A549 (cell line): ENCODE measurements around the gene DCHS2. TPM values are rescaled to one million over a fixed set of nuclear protein-coding genes. Genes with fewer than 3 reads are reported as not detected.

Experiments used
- ATAC-seq, 2 experiments: fragments of 200-7000 bp in 1 of 2; fragments of >200 bp in 1 of 2; cut with Nextera tagmentation in 1 of 2; cut with Tn5 transposase in 1 of 2; 3 replicates each; pipeline versions ENCODE4 v1.8.0 to v1.9.1; 2018 to 2020; ENCODE audit warnings: mild to moderate bottlenecking in 1 of 2, moderate library complexity in 1 of 2
- CTCF ChIA-PET: fragments of 300-600 bp; sonication (Branson Sonifier 250); formaldehyde crosslinking; extraction: SDS; loops from one replicate; lab custom pipeline; 2021; ENCODE audit warnings: antibody characterized with exemption, inconsistent platforms; lab: Yijun Ruan, JAX
- POLR2A ChIA-PET: fragments of 350-600 bp; formaldehyde crosslinking; extraction: SDS; loops from one replicate; lab custom pipeline; 2021; ENCODE audit warnings: antibody characterized with exemption, inconsistent platforms; lab: Yijun Ruan, JAX
- DNase-seq, 2 experiments: peaks; one replicate each; pipeline versions ENCODE4 v3.0.0 to v3.0.0-alpha.2; 2011 to 2016; ENCODE audit warnings: low read depth in 1 of 2, low spot score in 1 of 2
- FAIRE-seq: peaks from 2 replicates; lab custom pipeline; 2011; peaks lifted over from hg19 to GRCh38; lab: Jason Lieb, UNC
- H3K27ac ChIP-seq, 2 experiments: fragments of >200 bp; sonication (Bioruptor Twin); formaldehyde crosslinking; 3 replicates each; pipeline ENCODE4 v1.5.1; 2016 to 2017
- H3K4me1 ChIP-seq: fragments of >200 bp; sonication (Bioruptor Twin); formaldehyde crosslinking; 3 replicates; pipeline ENCODE4 v1.6.1; 2016
- H3K4me2 ChIP-seq: fragments of >200 bp; sonication (Bioruptor Twin); formaldehyde crosslinking; 3 replicates; pipeline ENCODE4 v1.6.1; 2016
- H3K4me3 ChIP-seq: fragments of >200 bp; sonication (Bioruptor Twin); formaldehyde crosslinking; 3 replicates; pipeline ENCODE4 v1.5.1; 2016
- H3K9me3 ChIP-seq: fragments of >200 bp; sonication (Bioruptor Twin); formaldehyde crosslinking; 3 replicates; pipeline ENCODE4 v1.6.1; 2016
- CEBPB ChIP-seq, 2 experiments: fragments of >200 bp in 1 of 2; sonication (Bioruptor Twin) in 1 of 2; formaldehyde crosslinking in 1 of 2; IDR thresholded peaks; 2 replicates each; pipeline ENCODE4 v1.6.1; 2012 to 2016
- EHF ChIP-seq: fragments of 250-450 bp; sonication (Bioruptor Pico); IDR thresholded peaks from 2 replicates; pipeline ENCODE4 v1.5.0; 2020; ENCODE audit warnings: mild to moderate bottlenecking
- FOXS1 ChIP-seq: fragments of 250-450 bp; sonication (Bioruptor Pico); IDR thresholded peaks from 2 replicates; pipeline ENCODE4 v1.5.0; 2020; ENCODE audit warnings: mild to moderate bottlenecking, moderate library complexity
- GATA3 ChIP-seq: IDR thresholded peaks from 2 replicates; pipeline ENCODE4 v1.6.1; 2012; ENCODE audit warnings: borderline replicate concordance
- HDAC2 ChIP-seq: fragments of 200-600 bp; sonication (generic); IDR thresholded peaks from 2 replicates; pipeline ENCODE4 v1.6.1; 2016
- HEYL ChIP-seq: fragments of 250-450 bp; sonication (Bioruptor Pico); IDR thresholded peaks from 2 replicates; pipeline ENCODE4 v1.8.0; 2021; ENCODE audit warnings: mild to moderate bottlenecking, moderate library complexity
- HOXB5 ChIP-seq: fragments of 250-450 bp; sonication (Bioruptor Pico); IDR thresholded peaks from 2 replicates; pipeline ENCODE4 v1.5.0; 2020; ENCODE audit warnings: mild to moderate bottlenecking, moderate library complexity
- JUN ChIP-seq, 2 experiments: fragments of >200 bp; sonication (Bioruptor Twin); formaldehyde crosslinking; IDR thresholded peaks; 2 replicates in 1 of 2; 3 replicates in 1 of 2; pipeline ENCODE4 v1.6.1; 2016 to 2017
- KDM1A ChIP-seq: fragments of 200-600 bp; sonication (generic); IDR thresholded peaks from 2 replicates; pipeline ENCODE4 v1.6.1; 2016; ENCODE audit warnings: low read depth, mild to moderate bottlenecking
- KDM5A ChIP-seq: fragments of 200-600 bp; sonication (generic); IDR thresholded peaks from 2 replicates; pipeline ENCODE4 v1.6.1; 2016; ENCODE audit warnings: antibody characterized with exemption, mild to moderate bottlenecking
- MAFK ChIP-seq: fragments of 450-650 bp; IDR thresholded peaks from 2 replicates; pipeline ENCODE4 v1.6.1; 2014; ENCODE audit not compliant: partially characterized antibody
- MAZ ChIP-seq: fragments of 150-350 bp; IDR thresholded peaks from 2 replicates; pipeline ENCODE4 v1.6.1; 2014; ENCODE audit warnings: antibody characterized with exemption, low read depth, low read length, borderline replicate concordance
- NFE2L2 ChIP-seq: fragments of 150-350 bp; conservative IDR thresholded peaks from 2 replicates; pipeline ENCODE4 v1.6.1; 2014; ENCODE audit warnings: low read length
- NPAS2 ChIP-seq: fragments of 250-450 bp; sonication (Bioruptor Pico); IDR thresholded peaks from 2 replicates; pipeline ENCODE4 v1.8.0; 2022; ENCODE audit warnings: mild to moderate bottlenecking, moderate library complexity, borderline replicate concordance
- POLR2A ChIP-seq: IDR thresholded peaks from 2 replicates; pipeline ENCODE4 v1.6.1; 2012; ENCODE audit warnings: mild to moderate bottlenecking, low read length
- POLR2AphosphoS2 ChIP-seq: conservative IDR thresholded peaks from 2 replicates; pipeline ENCODE4 v1.6.1; 2012; ENCODE audit warnings: low read length, improper control_type of control experiment, inconsistent platforms
- RAD21 ChIP-seq, 2 experiments: fragments of >200 bp in 1 of 2; sonication (Bioruptor Twin) in 1 of 2; formaldehyde crosslinking in 1 of 2; IDR thresholded peaks in 1 of 2; conservative IDR thresholded peaks in 1 of 2; 2 replicates in 1 of 2; 3 replicates in 1 of 2; pipeline ENCODE4 v1.6.1; 2012 to 2018; ENCODE audit warnings: inconsistent platforms in 1 of 2
- TFCP2L1 ChIP-seq: fragments of 250-450 bp; sonication (Bioruptor Pico); IDR thresholded peaks from 2 replicates; pipeline ENCODE4 v1.5.0; 2021; ENCODE audit warnings: mild to moderate bottlenecking
- ZFP36 ChIP-seq: fragments of 450-650 bp; IDR thresholded peaks from 2 replicates; pipeline ENCODE4 v1.6.1; 2014; ENCODE audit warnings: borderline replicate concordance; ENCODE audit not compliant: partially characterized antibody
- ZSCAN20 ChIP-seq: fragments of 250-450 bp; sonication (Bioruptor Pico); IDR thresholded peaks from 2 replicates; pipeline ENCODE4 v1.8.0; 2022; ENCODE audit warnings: mild to moderate bottlenecking, moderate library complexity
- WGBS: methylation state at CpG from one replicate; pipeline ENCODE4 v1.1.6; 2017; ENCODE audit errors: missing lambda C conversion rate; 5-methylcytosine and 5-hydroxymethylcytosine counted together
- polyA plus RNA-seq, 4 experiments: library from polyadenylated mRNA; depleted of rRNA in 3 of 4; stranded (reverse); fragments of >200 nt; fragmentation: RNase III in 1 of 4; extraction: RNeasy Plus Mini Kit Qiagen cat#74134 plus additional on column Dnase treatment in 1 of 4; gene quantifications; 2 replicates in 3 of 4; 3 replicates in 1 of 4; pipeline ENCODE4 v1.2.3, GENCODE V29; 2011 to 2017
- TF ChIP-seq, protein P1 (sequence below): fragments of 250-450 bp; sonication (Bioruptor Pico); IDR thresholded peaks from 2 replicates; pipeline ENCODE4 v1.5.0; 2020; ENCODE audit warnings: low read depth, mild to moderate bottlenecking, moderate library complexity
- TF ChIP-seq, protein P2 (sequence below): fragments of 150-350 bp; IDR thresholded peaks from 2 replicates; pipeline ENCODE4 v1.6.1; 2014; ENCODE audit warnings: low read depth, mild to moderate bottlenecking, low read length
- TF ChIP-seq, protein P3 (sequence below): fragments of >200 bp; sonication (Bioruptor Twin); formaldehyde crosslinking; IDR thresholded peaks from 3 replicates; pipeline ENCODE4 v1.6.1; 2016

DCHS2 gene
- polyA plus RNA-seq, 2 of the 4 experiments (the other 2 are of a cell fraction) = 0.06 TPM; not detected in 1

DNA sequence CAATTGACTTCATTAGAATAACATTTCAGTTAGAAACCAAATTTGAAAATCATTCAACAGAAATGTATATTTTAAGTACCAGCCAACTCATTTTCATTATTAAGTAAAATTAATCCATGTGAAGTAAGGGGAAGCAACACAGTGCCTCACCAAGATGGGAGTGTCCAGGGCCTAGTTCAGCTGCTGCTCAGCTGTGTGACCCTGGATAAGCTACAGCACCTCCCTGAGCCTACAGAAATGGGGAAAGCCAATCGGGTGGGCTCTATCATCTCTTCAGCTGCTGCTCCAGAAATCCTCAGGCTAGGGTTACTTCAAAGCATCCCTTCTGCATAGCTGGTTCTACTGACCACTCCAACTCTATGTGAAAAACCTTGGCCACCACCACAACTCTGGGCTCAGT, 18.7 kb downstream of the DCHS2 start:
- WGBS = no CpG with 5 or more reads among the region's 1 CpG
- CTCF ChIA-PET = no interaction called here
- POLR2A ChIA-PET = no interaction called here
- ATAC-seq (no peak), DNase-seq (no peak), FAIRE-seq (no peak)
- TF ChIP-seq ZFP36 (no peak), KDM5A (no peak), POLR2AphosphoS2 (no peak), ZSCAN20 (CRISPR knock-in tag) (no peak), HDAC2 (no peak), NFE2L2 (no peak), RAD21 (conservative IDR thresholded peaks at IDR 0.05 in 1 of 2, IDR thresholded peaks at IDR 0.05 in 1 of 2) (no peak)
- TF ChIP-seq, protein P1, sequence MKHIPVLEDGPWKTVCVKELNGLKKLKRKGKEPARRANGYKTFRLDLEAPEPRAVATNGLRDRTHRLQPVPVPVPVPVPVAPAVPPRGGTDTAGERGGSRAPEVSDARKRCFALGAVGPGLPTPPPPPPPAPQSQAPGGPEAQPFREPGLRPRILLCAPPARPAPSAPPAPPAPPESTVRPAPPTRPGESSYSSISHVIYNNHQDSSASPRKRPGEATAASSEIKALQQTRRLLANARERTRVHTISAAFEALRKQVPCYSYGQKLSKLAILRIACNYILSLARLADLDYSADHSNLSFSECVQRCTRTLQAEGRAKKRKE (CRISPR knock-in tag) = no peak
- TF ChIP-seq, protein P2, sequence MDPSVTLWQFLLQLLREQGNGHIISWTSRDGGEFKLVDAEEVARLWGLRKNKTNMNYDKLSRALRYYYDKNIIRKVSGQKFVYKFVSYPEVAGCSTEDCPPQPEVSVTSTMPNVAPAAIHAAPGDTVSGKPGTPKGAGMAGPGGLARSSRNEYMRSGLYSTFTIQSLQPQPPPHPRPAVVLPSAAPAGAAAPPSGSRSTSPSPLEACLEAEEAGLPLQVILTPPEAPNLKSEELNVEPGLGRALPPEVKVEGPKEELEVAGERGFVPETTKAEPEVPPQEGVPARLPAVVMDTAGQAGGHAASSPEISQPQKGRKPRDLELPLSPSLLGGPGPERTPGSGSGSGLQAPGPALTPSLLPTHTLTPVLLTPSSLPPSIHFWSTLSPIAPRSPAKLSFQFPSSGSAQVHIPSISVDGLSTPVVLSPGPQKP = no peak
- TF ChIP-seq, protein P3, sequence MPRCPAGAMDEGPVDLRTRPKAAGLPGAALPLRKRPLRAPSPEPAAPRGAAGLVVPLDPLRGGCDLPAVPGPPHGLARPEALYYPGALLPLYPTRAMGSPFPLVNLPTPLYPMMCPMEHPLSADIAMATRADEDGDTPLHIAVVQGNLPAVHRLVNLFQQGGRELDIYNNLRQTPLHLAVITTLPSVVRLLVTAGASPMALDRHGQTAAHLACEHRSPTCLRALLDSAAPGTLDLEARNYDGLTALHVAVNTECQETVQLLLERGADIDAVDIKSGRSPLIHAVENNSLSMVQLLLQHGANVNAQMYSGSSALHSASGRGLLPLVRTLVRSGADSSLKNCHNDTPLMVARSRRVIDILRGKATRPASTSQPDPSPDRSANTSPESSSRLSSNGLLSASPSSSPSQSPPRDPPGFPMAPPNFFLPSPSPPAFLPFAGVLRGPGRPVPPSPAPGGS = no peak
- Histone ChIP-seq H3K4me1 (no peaks in the 10 kb centered on the region), H3K4me3 (no peak overlapping the region), H3K27ac (no peak overlapping the region), H3K9me3 (no peaks in the 10 kb centered on the region), H3K4me2 (no peak overlapping the region)

DNA sequence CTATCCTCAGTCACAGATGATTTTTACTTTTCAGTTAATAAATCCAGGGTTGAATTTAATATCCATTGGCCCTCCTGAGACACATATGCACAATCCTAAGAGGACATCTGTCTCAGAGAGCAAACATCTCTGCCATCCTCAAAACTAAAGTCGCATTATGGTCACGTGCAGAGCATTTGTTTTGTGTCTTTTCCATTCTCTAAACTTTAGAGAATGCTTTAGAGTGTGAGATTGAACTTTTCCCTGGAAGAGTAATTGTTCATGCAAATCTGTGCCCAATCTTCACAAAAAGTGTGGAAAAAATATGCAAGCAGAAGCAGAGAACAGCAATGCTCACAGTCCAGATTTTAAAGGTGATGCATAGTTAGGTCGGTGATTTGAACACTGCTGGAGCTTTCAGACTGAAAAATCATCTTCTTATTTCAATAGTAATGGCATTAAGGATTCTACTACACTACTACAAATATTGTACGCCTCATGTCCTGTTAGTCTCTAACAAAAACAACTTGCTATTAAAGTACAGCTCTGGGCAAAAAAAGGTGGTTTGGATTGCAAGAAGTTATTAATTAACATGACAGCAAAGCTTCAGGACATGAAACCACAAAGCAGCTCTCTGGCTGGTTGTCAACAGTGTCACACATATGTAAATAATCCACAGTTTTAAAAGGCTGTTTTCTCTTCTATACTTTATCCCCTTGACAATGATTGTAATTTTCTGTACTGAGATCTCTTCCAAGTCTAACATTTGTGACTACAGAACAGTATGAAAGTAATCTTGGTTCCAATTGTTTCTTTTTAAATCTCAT, 19.9 kb downstream of the DCHS2 start:
- CTCF ChIA-PET = no interaction called here
- no peak for FAIRE-seq
- Histone ChIP-seq H3K27ac (no peak overlapping the region), H3K4me3 (no peak overlapping the region)
- no peak for ATAC-seq
- whole genome bisulfite sequencing = 2% methylated on average over 4 of the region's 4 CpGs
- no peak for TF ChIP-seq POLR2A
- TF ChIP-seq FOXS1 = no peak
- TF ChIP-seq, protein P1 (CRISPR knock-in tag) = no peak
- no peak for TF ChIP-seq ZFP36
- no peak for TF ChIP-seq EHF (CRISPR knock-in tag)
- TF ChIP-seq HEYL (CRISPR knock-in tag) = no peak
- TF ChIP-seq, all 56 proteins: peak for 0
- Histone ChIP-seq H3K4me2 (no peak overlapping the region), H3K4me1 (no peaks in the 10 kb centered on the region), H3K9me3 (no peaks in the 10 kb centered on the region)
- POLR2A ChIA-PET = interaction anchor here (0.7 kb wide), 1 partner anchor 328 kb away, joined by 4 read pairs; no protein-coding TSS in a partner anchor
- no peak for DNase-seq

DNA sequence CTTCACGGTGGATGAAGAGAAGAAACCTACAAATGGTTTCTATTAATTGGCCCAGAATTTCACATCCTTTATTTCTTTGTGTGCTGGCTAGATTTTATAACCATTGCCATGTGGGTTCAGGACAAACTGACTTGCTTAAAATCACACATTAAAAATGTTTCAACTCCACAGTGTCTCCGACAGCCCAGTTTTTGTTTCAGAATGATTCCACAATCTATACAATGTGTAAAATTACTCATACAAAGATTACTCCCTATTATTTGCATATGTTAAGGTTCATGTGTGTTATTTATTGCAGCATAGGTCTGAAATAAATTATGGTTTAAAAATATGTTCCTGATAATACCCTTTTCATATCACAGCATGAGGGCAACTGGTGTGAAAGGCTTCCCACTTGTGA, 20.6 kb downstream of the DCHS2 start:
- ATAC-seq (no peak), DNase-seq (no peak), FAIRE-seq (no peak)
- no peak overlapping the region for H3K27ac ChIP-seq
- no peak overlapping the region for H3K4me2 ChIP-seq
- H3K4me1 ChIP-seq = no peaks in the 10 kb centered on the region
- TF ChIP-seq HOXB5 (CRISPR knock-in tag) (no peak), NPAS2 (CRISPR knock-in tag) (no peak), TFCP2L1 (CRISPR knock-in tag) (no peak), KDM1A (no peak), JUN (IDR thresholded peaks at IDR 0.05) (no peak), GATA3 (no peak), ZFP36 (no peak), CEBPB (IDR thresholded peaks at IDR 0.05) (no peak), MAFK (no peak), MAZ (no peak)
- TF ChIP-seq, protein P2 = no peak
- no peaks in the 10 kb centered on the region for H3K9me3 ChIP-seq
- WGBS = 2% methylated on average over 2 of the region's 2 CpGs
- H3K4me3 ChIP-seq = no peak overlapping the region
- ChIA-PET POLR2A (interaction anchor here (0.7 kb wide), 1 partner anchor 328 kb away, joined by 4 read pairs; no protein-coding TSS in a partner anchor), CTCF (no interaction called here)
